Skeletal muscle satellite cell (primary cell): Measurements from ENCODE around the gene ELFN1.

Experiments used
- H3K27me3 ChIP-seq: 2 replicates; pipeline ENCODE4 v1.7.0; 2013; ENCODE audit warnings: low read length; ENCODE audit not compliant: control insufficient read depth, insufficient read depth
- H3K36me3 ChIP-seq: 2 replicates; pipeline ENCODE4 v1.7.0; 2013; ENCODE audit warnings: mild to moderate bottlenecking, control low read depth, low read length; ENCODE audit not compliant: insufficient read depth
- H3K4me1 ChIP-seq: 2 replicates; pipeline ENCODE4 v1.7.0; 2013; ENCODE audit warnings: low read length; ENCODE audit not compliant: control insufficient read depth, insufficient read depth
- H3K4me2 ChIP-seq: 2 replicates; pipeline ENCODE4 v1.7.0; 2013; ENCODE audit warnings: mild to moderate bottlenecking, low read length
- H3K4me3 ChIP-seq: 2 replicates; pipeline ENCODE4 v1.7.0; 2013; ENCODE audit warnings: low read length
- H3K9ac ChIP-seq: 2 replicates; pipeline ENCODE4 v1.7.0; 2013; ENCODE audit warnings: mild to moderate bottlenecking, low read depth, low read length, moderate library complexity
- H3K9me3 ChIP-seq: replicated peaks from 2 replicates; pipeline ENCODE4 v1.7.0; 2013; ENCODE audit warnings: mild to moderate bottlenecking, control low read depth, low read length

The ELFN1 gene

GRCh38 chr7:1703441-1703840 is 33.4 kb downstream of the ELFN1 start:
- Histone ChIP-seq H3K4me2 (no peak overlapping the region), H3K4me1 (no peaks in the 10 kb centered on the region), H3K4me3 (no peak overlapping the region), H3K9ac (no peak overlapping the region), H3K36me3 (no peaks in the 10 kb centered on the region), H3K27me3 (peaks cover 28% of the 10 kb centered on the region), H3K9me3 (no peaks in the 10 kb centered on the region)

GRCh38 chr7:1703871-1704810 is 34.1 kb downstream of the ELFN1 start:
- H3K27me3 ChIP-seq, result peaks cover 35% of the 10 kb centered on the region
- no peaks in the 10 kb centered on the region for H3K4me1 ChIP-seq
- no peak overlapping the region for H3K9ac ChIP-seq
- H3K9me3 ChIP-seq, result no peaks in the 10 kb centered on the region
- H3K36me3 ChIP-seq, result no peaks in the 10 kb centered on the region
- H3K4me3 ChIP-seq, result no peak overlapping the region
- no peak overlapping the region for H3K4me2 ChIP-seq

GRCh38 chr7:1704811-1705738 is 35.0 kb downstream of the ELFN1 start:
- Histone ChIP-seq H3K36me3 (no peaks in the 10 kb centered on the region), H3K4me1 (no peaks in the 10 kb centered on the region), H3K27me3 (peaks cover 33% of the 10 kb centered on the region), H3K4me2 (no peak overlapping the region), H3K9me3 (no peaks in the 10 kb centered on the region), H3K4me3 (no peak overlapping the region), H3K9ac (no peak overlapping the region)

GRCh38 chr7:1705856-1706255 is 35.8 kb downstream of the ELFN1 start:
- peaks cover 32% of the 10 kb centered on the region for H3K27me3 ChIP-seq
- H3K36me3 ChIP-seq, result no peaks in the 10 kb centered on the region
- no peak overlapping the region for H3K4me3 ChIP-seq
- no peak overlapping the region for H3K9ac ChIP-seq
- H3K9me3 ChIP-seq, result no peaks in the 10 kb centered on the region
- no peaks in the 10 kb centered on the region for H3K4me1 ChIP-seq
- no peak overlapping the region for H3K4me2 ChIP-seq

- Histone ChIP-seq H3K9me3 (no peaks in the 10 kb centered on the region), H3K9ac (no peak overlapping the region), H3K4me1 (no peaks in the 10 kb centered on the region), H3K4me3 (no peak overlapping the region), H3K4me2 (no peak overlapping the region), H3K27me3 (peaks cover 34% of the 10 kb centered on the region), H3K36me3 (no peaks in the 10 kb centered on the region)
Observed at GRCh38 chr7:1706381-1706720, 36.3 kb downstream of the ELFN1 start.

GRCh38 chr7:1706721-1707613 is 36.9 kb downstream of the ELFN1 start:
- H3K27me3 ChIP-seq, result peaks cover 40% of the 10 kb centered on the region
- H3K4me1 ChIP-seq, result no peaks in the 10 kb centered on the region
- no peak overlapping the region for H3K4me2 ChIP-seq
- H3K9me3 ChIP-seq, result no peaks in the 10 kb centered on the region
- H3K36me3 ChIP-seq, result no peaks in the 10 kb centered on the region
- no peak overlapping the region for H3K4me3 ChIP-seq
- H3K9ac ChIP-seq, result no peak overlapping the region

GRCh38 chr7:1707756-1708595 is 37.9 kb downstream of the ELFN1 start:
- no peaks in the 10 kb centered on the region for H3K4me1 ChIP-seq
- no peaks in the 10 kb centered on the region for H3K9me3 ChIP-seq
- no peak overlapping the region for H3K9ac ChIP-seq
- H3K27me3 ChIP-seq, result peaks cover 45% of the 10 kb centered on the region
- H3K4me2 ChIP-seq, result no peak overlapping the region
- no peaks in the 10 kb centered on the region for H3K36me3 ChIP-seq
- no peak overlapping the region for H3K4me3 ChIP-seq

GRCh38 chr7:1708596-1709251 is 38.6 kb downstream of the ELFN1 start:
- no peak overlapping the region for H3K4me3 ChIP-seq

GRCh38 chr7:1709281-1709680 is 39.2 kb downstream of the ELFN1 start:
- Histone ChIP-seq H3K4me1 (no peaks in the 10 kb centered on the region), H3K36me3 (no peaks in the 10 kb centered on the region), H3K4me2 (no peak overlapping the region), H3K27me3 (peaks cover 57% of the 10 kb centered on the region), H3K4me3 (no peak overlapping the region), H3K9me3 (no peaks in the 10 kb centered on the region), H3K9ac (no peak overlapping the region)

More at GRCh38 chr7:1708596-1709251, 38.6 kb downstream of the ELFN1 start:
- H3K36me3 ChIP-seq, result no peaks in the 10 kb centered on the region
- no peaks in the 10 kb centered on the region for H3K4me1 ChIP-seq
- no peaks in the 10 kb centered on the region for H3K9me3 ChIP-seq
- no peak overlapping the region for H3K4me2 ChIP-seq
- no peak overlapping the region for H3K9ac ChIP-seq
- H3K27me3 ChIP-seq, result peaks cover 52% of the 10 kb centered on the region

GRCh38 chr7:1709900-1710299 is 39.8 kb downstream of the ELFN1 start:
- H3K4me3 ChIP-seq, result no peak overlapping the region
- no peak overlapping the region for H3K4me2 ChIP-seq
- H3K27me3 ChIP-seq, result peaks cover 61% of the 10 kb centered on the region
- no peaks in the 10 kb centered on the region for H3K9me3 ChIP-seq
- no peak overlapping the region for H3K9ac ChIP-seq
- no peaks in the 10 kb centered on the region for H3K36me3 ChIP-seq
- no peaks in the 10 kb centered on the region for H3K4me1 ChIP-seq
